Posterior vena cava (tissue), 2 donors: Measurements from ENCODE around the gene HMCN2. TPM values are rescaled to one million over a fixed set of nuclear protein-coding genes. Genes with fewer than 3 reads are reported as not detected.
"Not testable (repeated sequence)": the region's sequence is repeated elsewhere in the genome, so short reads cannot be mapped to it uniquely, and the experiment has no call there.

Experiments
- DNase-seq: peaks from one replicate; pipeline ENCODE4 v3.0.0-alpha.2; 2020; ENCODE audit warnings: low spot score
- intact Hi-C, 2 donors: fragments of 100-400 bp; cut with DNase I; formaldehyde crosslinking; loops; one replicate each; pipeline versions ENCODE4 v1.14.1 to v1.14.2; 2022 to 2023
- total RNA-seq, 2 donors: library from RNA; stranded (reverse); fragmentation: NEBNext Ultra II Directional; extraction: Animal tissue kit (Norgen Biotek cat#: 25700); gene quantifications; one replicate each; pipeline ENCODE4 v1.2.1, GENCODE V29; 2021
- donor health status: DM: yes; HTN: yes; CAD: no.
- donor health status: DM: yes; HTN: yes; CAD: no.

The HMCN2 gene
- total RNA-seq, 2 donors from 2014 or later, result 98.8 to 224 TPM

- intact Hi-C loops, result loop anchor here in 1 of 2 donors (5.0 to 10.0 kb wide), 3 partner anchors 52 to 362 kb away; no protein-coding TSS in a partner anchor
- peak; percentile 69 for DNase-seq
Observed at GRCh38 chr9:130236436-130236985, 29.0 kb upstream of the HMCN2 start.

DNA sequence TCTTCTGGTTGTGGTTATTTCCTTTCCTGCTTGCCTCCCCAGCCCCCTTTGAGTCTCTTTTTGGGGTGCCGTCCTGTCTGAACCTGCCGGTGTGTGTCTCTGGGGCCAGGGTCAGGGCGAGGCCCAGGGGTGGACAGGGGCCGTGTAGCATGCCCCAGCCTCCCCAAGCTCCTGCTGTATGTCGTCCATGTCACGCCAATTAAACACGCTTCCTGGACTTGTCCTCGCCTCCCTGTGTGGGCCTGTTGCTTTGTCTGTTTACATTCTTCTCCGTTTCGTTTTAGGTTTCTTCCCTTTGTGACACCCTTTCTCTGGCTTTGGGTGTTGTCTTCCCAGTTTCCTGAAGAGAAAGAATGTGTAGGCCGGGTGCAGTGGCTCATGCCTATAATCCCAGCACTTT lies 28.5 kb upstream of the HMCN2 start:
- DNase-seq, result peak; percentile 78
- intact Hi-C loops, result loop anchor here in 1 of 2 donors (5.0 to 10.0 kb wide), 3 partner anchors 52 to 362 kb away; no protein-coding TSS in a partner anchor

GRCh38 chr9:130237763-130238524 lies 27.6 kb upstream of the HMCN2 start:
- peak; percentile 78 for DNase-seq
- intact Hi-C loops, result loop anchor here in 1 of 2 donors (5.0 to 10.0 kb wide), 3 partner anchors 53 to 363 kb away; no protein-coding TSS in a partner anchor

- DNase-seq, result peak; percentile 46
- intact Hi-C loops, result loop anchor here in 1 of 2 donors (5.0 to 10.0 kb wide), 3 partner anchors 55 to 365 kb away; no protein-coding TSS in a partner anchor
Observed at GRCh38 chr9:130239363-130239695, 26.2 kb upstream of the HMCN2 start.

DNA sequence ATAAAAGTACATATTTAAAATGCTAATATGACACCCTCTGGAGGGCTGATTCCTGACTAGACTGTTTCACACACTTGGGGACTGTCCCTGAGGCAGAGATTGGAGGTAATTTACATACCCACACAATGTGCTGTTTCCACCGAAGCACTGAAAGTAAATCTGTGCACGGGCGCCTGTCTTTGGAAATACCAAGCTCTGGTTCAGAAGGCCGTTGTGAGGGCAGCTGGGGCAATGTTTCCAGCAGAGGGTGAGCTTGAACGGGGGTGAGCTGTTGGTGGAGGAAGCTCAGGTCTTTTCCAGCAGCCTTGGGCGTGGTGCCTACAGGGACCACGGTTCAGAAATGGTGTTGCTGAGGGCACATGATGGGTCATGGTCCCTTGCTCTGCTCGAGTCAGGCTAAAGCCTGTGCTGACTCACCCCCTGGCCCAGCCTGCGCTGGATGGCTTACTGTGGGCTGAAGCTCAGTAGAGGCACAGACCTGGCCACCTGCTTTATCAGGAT lies 25.8 kb upstream of the HMCN2 start:
- peak; percentile 71 for DNase-seq
- intact Hi-C loops, result loop anchor here in 1 of 2 donors (5.0 to 10.0 kb wide), 3 partner anchors 55 to 365 kb away; no protein-coding TSS in a partner anchor

DNA sequence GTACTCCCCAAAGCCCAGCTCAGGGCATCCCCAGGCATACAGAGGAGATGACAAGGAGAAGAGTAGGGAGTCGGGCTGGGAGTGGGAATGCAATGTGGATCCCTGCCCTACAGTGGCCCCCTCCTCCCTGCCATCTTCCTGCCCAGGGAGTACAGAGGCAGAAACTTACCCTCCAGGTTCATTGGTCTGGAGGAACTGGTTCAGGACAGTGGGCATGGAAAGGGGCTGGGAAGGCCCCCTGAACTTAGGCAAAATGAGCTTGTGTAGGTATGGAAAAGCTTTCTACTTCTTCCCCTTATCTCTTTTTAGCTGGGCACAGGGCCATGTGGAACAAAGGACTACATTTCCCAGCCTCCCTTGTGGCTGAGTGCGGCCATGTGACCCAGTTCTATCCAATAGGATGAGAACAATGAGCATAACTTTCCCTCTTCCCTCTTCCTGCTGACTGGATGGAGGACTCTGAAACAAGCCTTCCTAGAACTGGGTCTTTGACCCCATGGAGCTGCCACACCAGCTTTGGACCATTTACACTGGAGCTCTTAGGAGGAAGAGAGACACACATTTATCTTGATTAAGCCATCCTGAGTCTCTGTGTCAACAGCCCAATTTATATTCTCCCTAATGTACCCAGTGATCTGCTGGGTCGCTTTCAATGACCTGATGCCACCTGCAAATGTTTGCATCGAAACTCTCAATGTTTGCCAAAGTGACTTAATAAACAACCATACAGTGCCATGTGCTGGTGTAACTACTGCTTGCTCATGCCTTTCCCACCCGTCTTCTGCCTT lies 25.0 kb upstream of the HMCN2 start:
- peak; percentile 87 for DNase-seq
- intact Hi-C loops, result no loop called here

GRCh38 chr9:130241198-130241535 lies 24.4 kb upstream of the HMCN2 start:
- intact Hi-C loops, result no loop called here
- DNase-seq, result peak; percentile 54

DNA sequence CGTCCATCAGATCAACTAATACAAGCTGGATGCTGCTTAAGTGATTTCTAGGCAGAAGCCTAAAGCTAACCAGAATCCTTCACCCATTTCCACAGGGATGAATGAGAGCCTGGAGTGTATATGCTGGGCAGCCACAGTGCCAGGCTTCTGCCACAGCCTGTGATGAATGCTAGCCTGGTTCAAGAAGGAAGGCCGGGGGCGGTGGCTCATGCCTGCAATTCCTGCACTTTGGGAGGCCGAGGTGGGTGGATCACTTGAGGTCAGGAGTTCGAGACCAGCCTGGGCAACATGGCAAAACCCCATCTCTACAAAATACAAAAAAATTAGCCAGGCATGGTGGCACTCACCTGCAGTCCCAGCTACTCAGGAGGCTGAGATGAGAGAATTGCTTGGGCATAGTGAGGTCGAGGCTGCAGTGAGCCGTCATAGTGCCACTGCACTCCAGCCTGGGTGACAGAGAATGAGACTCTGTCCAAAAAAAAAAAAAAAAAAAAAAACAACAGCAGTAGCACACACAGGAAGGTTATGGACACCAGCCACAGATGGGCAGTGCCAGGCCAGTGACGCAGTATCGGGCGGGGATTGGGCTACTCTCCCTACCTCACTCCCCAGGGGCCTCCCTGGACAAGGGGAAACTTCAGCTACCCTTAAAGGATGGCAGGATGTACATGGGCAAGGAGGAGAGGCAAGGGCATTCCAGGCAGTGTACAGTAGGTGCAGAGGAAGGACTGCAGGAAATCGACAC lies 23.1 kb upstream of the HMCN2 start:
- intact Hi-C loops, result no loop called here
- DNase-seq, result peak; percentile 58

DNA sequence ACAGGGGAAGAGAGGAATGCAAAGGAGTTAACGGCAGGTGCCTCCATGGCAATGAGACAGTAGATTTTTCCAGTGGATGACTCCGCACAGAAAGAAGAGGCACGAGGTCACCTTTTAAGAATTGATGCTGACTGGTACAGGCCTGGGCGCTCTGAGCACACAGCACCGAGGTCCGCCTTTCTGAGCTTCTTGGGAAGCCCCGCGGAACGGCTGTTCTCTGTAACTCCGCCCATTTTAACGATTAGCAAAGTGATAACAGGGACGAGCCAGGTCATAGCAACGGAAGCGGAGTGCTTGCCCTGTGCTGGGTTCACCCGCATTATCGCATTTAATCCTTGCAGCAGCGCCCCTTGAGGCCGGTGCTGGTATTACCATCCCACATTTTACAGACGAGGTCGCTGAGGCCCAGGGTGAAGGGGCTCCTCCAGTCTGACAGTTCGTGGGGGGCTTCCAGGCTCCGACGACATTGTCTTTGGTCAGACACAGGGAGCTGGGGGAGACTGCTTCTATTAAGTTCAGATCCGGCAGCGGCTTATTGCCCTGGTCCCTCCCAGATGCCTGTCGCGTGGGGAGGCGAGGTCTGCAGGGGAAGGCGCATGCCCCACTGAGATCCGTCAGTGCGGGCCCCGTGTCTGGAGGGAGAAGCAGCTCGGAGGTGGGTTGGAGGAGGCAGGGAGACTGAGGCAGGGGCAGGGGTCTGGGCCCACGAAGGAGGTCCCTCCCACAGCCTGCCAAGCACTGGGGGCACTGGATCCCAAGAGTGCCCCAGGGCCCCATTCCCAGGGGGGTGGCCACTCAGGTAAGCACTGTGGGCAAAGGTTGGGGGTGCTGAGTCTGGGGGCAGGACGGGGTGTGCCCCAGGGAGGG lies 22.3 kb upstream of the HMCN2 start:
- intact Hi-C loops, result no loop called here
- peak; percentile 93 for DNase-seq

GRCh38 chr9:130243882-130244170 lies 21.7 kb upstream of the HMCN2 start:
- intact Hi-C loops, result no loop called here
- no peak for DNase-seq

GRCh38 chr9:130244548-130245165 lies 20.9 kb upstream of the HMCN2 start:
- intact Hi-C loops, result no loop called here
- peak; percentile 74 for DNase-seq

GRCh38 chr9:130245474-130245873 lies 20.1 kb upstream of the HMCN2 start:
- intact Hi-C loops, result no loop called here
- peak; percentile 36 for DNase-seq

DNA sequence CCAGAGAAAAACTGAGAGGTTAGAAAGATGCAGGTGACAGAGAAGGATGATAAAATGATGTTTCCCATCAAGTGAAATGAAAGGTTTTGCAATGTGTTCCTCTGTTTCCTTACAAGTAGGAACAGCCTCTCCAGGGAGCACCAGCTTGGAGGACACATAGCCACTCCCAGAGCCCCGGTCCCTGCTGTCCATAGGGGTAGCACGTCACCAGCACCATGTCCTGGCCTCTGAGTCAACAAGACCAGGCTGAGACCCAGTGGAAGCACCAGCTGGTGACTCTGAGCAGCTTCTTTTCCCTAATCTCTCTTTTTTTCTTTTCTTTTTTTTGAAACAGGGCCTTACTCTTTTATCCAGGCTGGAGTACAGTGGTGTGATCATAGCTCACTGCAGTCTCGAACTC lies 19.4 kb upstream of the HMCN2 start:
- DNase-seq, result peak; percentile 53
- intact Hi-C loops, result no loop called here

GRCh38 chr9:130254747-130255630 lies 10.6 kb upstream of the HMCN2 start:
- intact Hi-C loops, result no loop called here
- DNase-seq, result no peak

GRCh38 chr9:130255631-130256134 lies 9.9 kb upstream of the HMCN2 start:
- intact Hi-C loops, result no loop called here
- DNase-seq, result no peak

DNA sequence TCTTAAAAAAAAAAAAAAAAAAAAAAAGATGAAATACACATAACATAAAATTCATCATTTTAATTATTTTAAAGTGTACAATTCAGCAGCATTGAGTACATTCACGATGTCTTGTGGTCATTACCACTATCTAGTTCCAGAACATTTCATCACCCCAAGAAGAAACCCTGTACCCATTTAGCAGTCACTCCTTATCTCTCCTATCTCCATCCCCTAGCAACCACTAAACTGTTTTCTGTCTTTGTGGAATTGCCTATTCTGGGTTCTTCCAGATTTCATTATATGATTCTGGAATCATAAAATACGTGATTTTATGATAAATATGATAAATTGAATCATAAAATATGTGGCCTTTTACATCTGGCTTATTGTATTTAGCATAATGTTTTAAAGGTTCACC lies 8.9 kb upstream of the HMCN2 start:
- DNase-seq, result no peak
- intact Hi-C loops, result no loop called here

DNA sequence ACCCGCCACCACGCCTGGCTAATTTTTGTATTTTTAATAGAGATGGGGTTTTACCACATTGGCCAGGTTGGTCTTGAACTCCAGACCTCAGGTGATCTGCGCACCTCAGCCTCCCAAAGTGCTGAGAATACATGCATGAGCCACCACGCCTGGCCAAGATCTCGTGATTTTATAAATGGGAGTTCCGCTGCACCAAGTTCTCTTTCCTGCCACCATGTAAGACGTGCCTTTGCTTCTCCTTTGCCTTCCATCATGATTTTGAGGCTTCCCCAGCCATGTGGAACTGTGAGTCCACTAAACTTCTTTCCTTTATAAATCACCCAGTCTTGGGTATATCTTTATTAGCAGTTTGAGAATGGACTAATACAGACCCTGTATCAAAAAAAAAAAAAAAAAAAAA lies 7.4 kb upstream of the HMCN2 start:
- DNase-seq, result not testable (repeated sequence)

More for the DNA sequence above, 7.4 kb upstream of the HMCN2 start:
- intact Hi-C loops, result not testable (repeated sequence)
